G401.6 (cell line): Measurements from ENCODE around the gene CERK.
A peak's percentile ranks its signal among the peaks of the same experiment; 100 is the strongest.

ENCODE experiments used
- FAIRE-seq: peaks from 2 replicates; lab custom pipeline; 2012; peaks lifted over from hg19 to GRCh38; lab: Jason Lieb, UNC

The CERK gene

DNA sequence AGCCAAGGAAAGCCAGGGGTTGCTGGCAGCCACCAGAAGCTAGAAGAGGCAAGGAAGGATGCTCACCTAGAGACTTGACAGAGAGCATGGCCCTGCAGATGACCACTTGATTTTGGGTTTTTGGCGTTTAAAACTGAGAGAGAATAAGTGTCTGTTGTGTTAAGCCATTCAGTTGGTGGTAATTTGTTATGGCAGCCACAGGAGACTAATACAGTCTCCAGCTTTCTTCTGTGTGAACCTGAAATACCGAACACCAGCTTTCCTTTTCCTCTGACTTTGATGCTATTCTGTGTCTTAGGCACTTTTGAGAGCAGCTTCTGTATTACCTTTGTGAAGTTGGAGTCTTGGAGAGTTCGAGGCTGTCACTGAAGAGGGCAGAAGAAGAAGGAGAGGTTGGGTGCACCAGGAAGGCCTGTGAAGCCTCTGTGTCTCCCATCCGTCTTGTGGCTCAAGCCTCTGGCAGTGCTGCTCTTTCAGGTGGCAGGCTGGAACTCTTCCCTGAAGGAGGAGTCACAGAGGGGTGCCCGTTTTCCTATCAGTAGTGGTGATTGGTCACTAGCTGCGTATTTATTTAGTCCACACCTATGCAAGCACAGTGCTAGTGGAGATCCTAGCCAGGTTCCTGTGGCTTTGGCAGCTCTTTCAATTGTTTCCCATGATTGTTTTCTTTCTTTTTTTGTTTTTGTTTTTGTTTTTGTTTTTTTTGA, 26.9 kb upstream of the CERK start:
- no peak for FAIRE-seq

GRCh38 chr22:46764140-46764680, 26.2 kb upstream of the CERK start:
- FAIRE-seq, result no peak

- no peak for FAIRE-seq
These were observed 25.1 kb upstream of the CERK start for GRCh38 chr22:46763051-46763705.

GRCh38 chr22:46762238-46763050, 24.4 kb upstream of the CERK start, which contains the start of gene TBC1D22A:
TBC1D22A (plus strand) TSS chr22:46762650; CDS start chr22:46762787, 137 bp downstream.
- FAIRE-seq, result peak; percentile 93

DNA sequence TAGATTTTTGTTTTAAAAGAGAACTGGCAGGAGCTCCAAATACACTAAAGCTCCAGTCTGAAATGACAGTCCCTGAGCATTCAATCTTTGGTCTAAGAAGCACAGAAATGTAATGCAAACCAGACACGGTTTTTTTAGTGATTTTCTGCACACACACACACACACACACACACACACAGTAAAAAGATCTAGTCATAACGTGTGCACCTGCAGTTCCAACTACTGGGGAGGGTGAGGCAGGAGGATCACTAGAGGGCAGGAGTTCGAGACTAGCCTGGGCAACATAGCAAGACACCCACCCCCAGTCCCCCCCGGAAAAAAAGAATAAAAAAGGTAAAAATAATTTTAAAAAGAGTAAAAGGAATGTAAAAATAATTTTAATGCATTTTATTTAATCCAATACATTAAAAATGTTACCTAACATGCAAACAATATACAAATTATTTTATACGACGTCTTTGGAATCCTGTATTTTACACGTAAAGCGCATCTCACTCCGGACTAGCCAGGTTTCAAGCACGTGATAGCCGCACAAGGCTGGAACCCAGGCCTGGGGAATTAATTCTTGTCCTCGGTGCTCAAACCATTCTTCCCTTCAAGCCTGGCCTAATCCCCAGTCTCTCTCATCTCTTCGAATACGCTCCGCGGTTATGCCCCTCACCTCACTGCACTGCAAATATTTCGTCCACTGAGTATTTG, 23.6 kb upstream of the CERK start:
- FAIRE-seq, result no peak

- no peak for FAIRE-seq
These were observed 23.0 kb upstream of the CERK start for GRCh38 chr22:46761017-46761416.

DNA sequence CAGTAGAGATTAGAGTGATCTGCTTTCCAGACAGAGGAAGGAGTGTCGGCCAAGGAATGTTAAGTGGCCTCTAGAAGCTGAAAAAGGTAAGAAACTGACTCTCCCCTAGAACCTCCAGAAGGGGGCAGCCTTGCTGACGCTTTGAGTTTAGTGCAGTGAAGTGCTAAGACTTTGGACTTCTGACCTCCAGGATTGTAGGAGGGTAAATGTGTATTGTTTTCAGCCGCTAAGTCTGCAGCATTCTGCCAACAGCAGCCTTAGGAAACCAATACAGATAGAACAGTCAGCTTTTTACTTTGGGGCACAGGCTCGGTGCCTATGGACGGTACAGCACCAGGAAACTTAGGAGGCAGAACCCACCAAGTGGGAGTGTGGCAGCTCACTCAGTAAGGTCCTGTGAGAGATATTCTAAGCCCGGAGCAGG, 20.8 kb upstream of the CERK start:
- peak; percentile 95 for FAIRE-seq

GRCh38 chr22:46758121-46758520, 20.1 kb upstream of the CERK start:
- FAIRE-seq, result no peak

DNA sequence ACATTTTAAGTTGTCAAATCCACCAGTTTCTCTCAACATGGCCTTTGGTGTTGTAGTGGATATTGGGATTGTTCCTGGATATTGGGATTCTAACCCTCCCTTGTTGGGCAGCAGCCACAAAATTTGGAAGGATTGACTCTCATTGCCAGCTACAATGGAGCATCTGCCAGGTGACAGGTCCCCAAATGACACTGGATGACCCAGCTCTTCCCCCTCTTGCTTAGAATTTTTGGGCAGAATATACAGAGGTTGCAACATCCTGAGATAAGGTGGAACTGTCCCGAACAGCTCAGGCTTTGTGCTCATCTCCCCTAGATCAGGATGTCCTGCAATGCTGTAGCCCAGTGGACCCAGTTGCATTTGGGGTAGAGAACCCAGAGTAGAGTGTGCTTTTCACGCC, 19.1 kb upstream of the CERK start:
- FAIRE-seq, result no peak

GRCh38 chr22:46756097-46756496, 18.0 kb upstream of the CERK start:
- FAIRE-seq, result no peak

GRCh38 chr22:46755525-46755924, 17.5 kb upstream of the CERK start:
- no peak for FAIRE-seq

GRCh38 chr22:46754826-46755225, 16.8 kb upstream of the CERK start:
- no peak for FAIRE-seq

DNA sequence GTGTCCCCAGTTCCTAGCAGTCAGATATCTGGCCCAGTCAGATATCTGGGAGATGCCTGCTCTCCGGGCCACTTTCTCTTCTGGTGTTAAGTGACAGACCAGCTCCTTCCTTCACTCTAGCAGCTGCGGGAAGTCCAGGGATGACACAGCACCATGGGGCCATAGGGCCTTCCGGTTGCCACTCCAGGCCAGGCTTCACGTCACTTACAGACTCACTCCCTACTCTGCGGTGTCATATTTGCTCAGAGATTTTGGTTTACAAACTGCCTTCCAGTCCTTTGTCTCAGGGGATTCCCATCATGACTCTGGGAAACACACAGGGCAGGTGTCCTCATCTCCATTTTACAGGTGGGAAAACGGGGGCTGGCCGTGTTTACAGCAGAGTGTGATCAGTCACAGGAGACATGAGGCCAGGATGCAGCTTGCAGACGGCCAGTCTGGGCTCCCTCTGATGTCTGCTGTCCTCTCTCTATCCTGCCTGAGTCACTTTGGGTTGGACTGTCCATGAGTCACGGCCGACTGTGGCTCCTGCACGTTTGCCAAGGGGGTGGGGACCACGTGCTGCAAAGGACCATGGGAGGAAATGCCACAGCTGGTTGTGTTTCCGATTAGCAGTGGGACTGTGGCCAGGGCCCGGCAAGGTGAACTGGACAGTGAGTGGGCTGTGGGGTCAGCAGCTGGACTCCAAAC, 16.2 kb upstream of the CERK start:
- FAIRE-seq, result no peak

DNA sequence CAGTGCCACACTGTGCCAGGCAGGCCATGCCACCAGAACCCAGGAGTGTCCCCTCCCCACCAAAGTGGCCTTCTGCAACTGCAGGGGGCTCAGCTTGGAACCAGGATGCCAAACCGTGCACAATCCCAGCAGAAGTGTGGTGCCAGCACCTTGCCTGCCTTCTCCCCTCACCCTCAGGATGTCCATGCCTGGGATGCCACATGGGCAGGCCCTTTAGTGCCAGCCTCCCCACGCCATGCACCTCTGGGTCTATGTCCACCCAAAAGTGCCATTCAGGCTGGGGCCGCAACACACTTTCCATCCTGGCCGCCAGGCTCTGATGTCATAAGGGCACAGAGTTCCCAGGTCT, 15.7 kb upstream of the CERK start:
- no peak for FAIRE-seq

GRCh38 chr22:46753360-46753759, 15.3 kb upstream of the CERK start:
- FAIRE-seq, result no peak

DNA sequence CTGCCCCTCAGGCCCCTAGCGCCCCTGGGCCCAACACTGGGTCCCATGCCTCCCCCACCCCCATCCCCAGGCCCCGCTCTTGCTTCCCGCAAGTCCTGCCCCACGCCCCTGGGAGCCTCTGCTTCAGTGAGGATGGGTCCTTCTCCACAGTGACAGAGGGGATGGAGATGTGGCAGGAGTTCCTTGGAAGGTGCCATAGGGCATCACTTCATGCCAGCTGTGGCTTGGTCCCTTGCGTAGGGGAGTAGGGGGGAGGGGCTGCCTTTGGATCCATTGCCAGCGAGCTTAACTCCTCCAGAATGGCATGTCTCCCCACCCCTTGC, 14.9 kb upstream of the CERK start:
- FAIRE-seq, result no peak

GRCh38 chr22:46752286-46752987, 14.4 kb upstream of the CERK start:
- no peak for FAIRE-seq

DNA sequence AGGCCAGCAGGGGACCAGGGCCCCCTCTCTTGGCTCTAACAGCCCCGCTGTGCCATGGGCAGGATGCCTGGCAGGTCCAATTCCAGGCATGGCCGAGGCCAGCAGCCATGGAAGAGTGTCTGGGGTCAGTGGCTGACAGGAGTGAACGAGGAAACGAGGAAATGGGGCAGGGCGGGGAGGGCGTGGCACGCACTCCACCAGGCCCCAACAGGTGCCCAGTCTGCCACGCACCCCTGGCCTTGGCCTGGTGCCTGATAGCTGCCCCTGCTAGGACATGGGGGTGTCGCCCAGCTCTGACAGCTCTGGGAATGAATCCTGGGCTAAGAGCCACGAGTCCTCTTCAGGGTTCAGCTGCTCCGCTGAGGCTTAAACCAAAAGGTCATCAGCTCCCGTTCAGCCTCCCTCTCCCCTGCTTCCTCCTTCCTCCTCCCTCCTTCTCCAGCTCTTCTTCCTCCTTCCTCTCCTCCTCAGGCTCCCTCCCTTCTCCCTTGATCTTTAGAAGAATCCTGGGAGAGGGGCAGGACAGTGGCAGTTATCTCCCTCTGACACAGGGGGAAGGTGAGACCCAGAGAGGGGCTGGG, 12.9 kb upstream of the CERK start:
- no peak for FAIRE-seq

GRCh38 chr22:46750530-46750800, 12.4 kb upstream of the CERK start:
- FAIRE-seq, result no peak

DNA sequence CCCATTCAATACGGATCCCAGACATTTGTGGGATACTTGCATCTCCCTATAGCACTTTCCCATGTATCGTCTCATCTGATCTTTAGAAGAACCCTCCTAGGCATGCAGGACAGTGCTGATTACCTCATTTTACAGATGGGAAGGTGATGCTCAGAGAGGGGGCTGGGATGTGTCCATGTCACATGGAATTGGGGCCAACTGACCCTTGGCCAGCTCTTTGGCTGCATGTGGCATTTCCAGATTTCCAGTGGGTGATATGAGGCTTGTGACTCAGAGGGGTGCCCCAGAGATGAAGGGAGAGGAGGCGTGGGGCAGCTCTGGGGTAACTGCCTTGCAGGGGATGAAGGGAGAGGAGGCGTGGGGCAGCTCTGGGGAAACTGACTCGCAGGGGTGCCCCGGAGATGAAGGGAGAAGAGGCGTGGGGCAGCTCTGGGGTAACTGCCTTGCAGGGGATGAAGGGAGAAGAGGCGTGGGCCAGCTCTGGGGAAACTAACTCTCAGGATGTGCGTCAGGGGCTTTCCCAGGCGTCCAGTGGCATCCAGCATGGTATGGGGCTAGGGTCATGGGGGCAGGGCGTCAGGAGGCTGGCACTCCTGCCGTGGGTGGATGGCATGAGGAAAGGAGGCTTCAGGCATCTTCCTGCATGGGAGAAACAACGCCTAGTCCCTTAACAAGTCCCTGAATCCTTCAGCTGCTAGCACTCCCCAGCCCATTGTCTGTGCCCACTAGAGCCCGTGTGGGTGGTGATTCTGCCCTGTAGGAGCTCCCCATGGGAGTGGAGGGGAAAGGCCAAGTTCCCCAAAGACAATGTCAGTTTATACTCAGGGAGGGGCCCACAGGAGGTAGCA, 11.9 kb upstream of the CERK start:
- FAIRE-seq, result no peak
